SK-N-SH treated with all-trans-retinoic acid at 6 μM for 48 hours (cell line): ENCODE measurements around the gene ANO6.

Experiments used
- ATAC-seq: fragments of 200-7000 bp; cut with Tn5 transposase; 3 replicates; pipeline ENCODE4 v1.9.1; 2020; ENCODE audit warnings: mild to moderate bottlenecking, moderate library complexity
- ARNTL ChIP-seq: fragments of 450-650 bp; formaldehyde crosslinking; IDR thresholded peaks from 2 replicates; pipeline ENCODE4 v1.5.0; 2020; ENCODE audit warnings: low read depth, mild to moderate bottlenecking, moderate library complexity, borderline replicate concordance
- BACH2 ChIP-seq: fragments of 250-450 bp; sonication (Bioruptor Pico); IDR thresholded peaks from 2 replicates; pipeline ENCODE4 v1.9.0; 2021; ENCODE audit warnings: mild to moderate bottlenecking, borderline replicate concordance
- CREB5 ChIP-seq: fragments of 250-450 bp; sonication (Bioruptor Pico); IDR thresholded peaks from 2 replicates; pipeline ENCODE4 v1.5.1; 2020; ENCODE audit warnings: low read depth, mild to moderate bottlenecking, moderate library complexity
- CSDC2 ChIP-seq: fragments of 250-450 bp; sonication (Bioruptor Pico); IDR thresholded peaks from 2 replicates; pipeline ENCODE4 v1.5.0; 2020; ENCODE audit warnings: mild to moderate bottlenecking, moderate library complexity
- ESRRG ChIP-seq: fragments of 250-450 bp; sonication (Bioruptor Pico); IDR thresholded peaks from 2 replicates; pipeline ENCODE4 v1.6.1; 2021; ENCODE audit warnings: mild to moderate bottlenecking
- GLIS3 ChIP-seq: fragments of 250-450 bp; sonication (Bioruptor Pico); IDR thresholded peaks from 2 replicates; pipeline ENCODE4 v1.5.0; 2020; ENCODE audit warnings: mild to moderate bottlenecking, moderate library complexity
- ISL1 ChIP-seq: fragments of 250-450 bp; sonication (Bioruptor Pico); IDR thresholded peaks from 2 replicates; pipeline ENCODE4 v2.1.2; 2022; ENCODE audit warnings: mild to moderate bottlenecking, moderate library complexity
- PATZ1 ChIP-seq: fragments of 250-450 bp; sonication (Bioruptor Pico); IDR thresholded peaks from 2 replicates; pipeline ENCODE4 v1.8.0; 2020; ENCODE audit warnings: mild to moderate bottlenecking, moderate library complexity, borderline replicate concordance
- POU6F1 ChIP-seq: fragments of 250-450 bp; sonication (Bioruptor Pico); IDR thresholded peaks from 2 replicates; pipeline ENCODE4 v1.8.0; 2021; ENCODE audit warnings: low read depth, mild to moderate bottlenecking, moderate library complexity, borderline replicate concordance
- PPARA ChIP-seq: fragments of 250-450 bp; sonication (Bioruptor Pico); IDR thresholded peaks from 2 replicates; pipeline ENCODE4 v1.5.0; 2020; ENCODE audit warnings: mild to moderate bottlenecking, borderline replicate concordance
- RARB ChIP-seq: fragments of 250-450 bp; sonication (Bioruptor Pico); IDR thresholded peaks from 2 replicates; pipeline ENCODE4 v1.8.0; 2021; ENCODE audit warnings: mild to moderate bottlenecking, moderate library complexity
- SNAI2 ChIP-seq: fragments of 250-450 bp; sonication (Bioruptor Pico); IDR thresholded peaks from 2 replicates; pipeline ENCODE4 v1.5.0; 2020; ENCODE audit warnings: mild to moderate bottlenecking, moderate library complexity
- TCF4 ChIP-seq: fragments of 250-450 bp; sonication (Bioruptor Pico); IDR thresholded peaks from 2 replicates; pipeline ENCODE4 v1.8.0; 2021; ENCODE audit warnings: mild to moderate bottlenecking, moderate library complexity, borderline replicate concordance
- ZC3H10 ChIP-seq: fragments of 250-450 bp; sonication (Bioruptor Pico); IDR thresholded peaks from 2 replicates; pipeline ENCODE4 v1.5.1; 2021; ENCODE audit warnings: mild to moderate bottlenecking, moderate library complexity
- ZFP3 ChIP-seq: fragments of 250-450 bp; sonication (Bioruptor Pico); IDR thresholded peaks from 2 replicates; pipeline ENCODE4 v1.5.0; 2020; ENCODE audit warnings: mild to moderate bottlenecking, moderate library complexity
- ZFP30 ChIP-seq: fragments of 450-650 bp; formaldehyde crosslinking; IDR thresholded peaks from 2 replicates; pipeline ENCODE4 v1.5.0; 2022; ENCODE audit warnings: mild to moderate bottlenecking, moderate library complexity
- ZNF565 ChIP-seq: fragments of 450-650 bp; formaldehyde crosslinking; conservative IDR thresholded peaks from 2 replicates; pipeline ENCODE4 v1.5.0; 2020; ENCODE audit warnings: low read depth, mild to moderate bottlenecking, moderate library complexity
- TF ChIP-seq, protein P1 (sequence below): fragments of 250-450 bp; sonication (Bioruptor Pico); IDR thresholded peaks from 2 replicates; pipeline ENCODE4 v1.5.0; 2020; ENCODE audit warnings: mild to moderate bottlenecking, moderate library complexity

The ANO6 gene

GRCh38 chr12:45192707-45193106, 23.2 kb upstream of the ANO6 start:
- no peak for ATAC-seq
- no peak for TF ChIP-seq CSDC2 (CRISPR knock-in tag)
- TF ChIP-seq RARB (CRISPR knock-in tag): no peak
- TF ChIP-seq BACH2 (CRISPR knock-in tag): no peak
- no peak for TF ChIP-seq PATZ1 (CRISPR knock-in tag)
- no peak for TF ChIP-seq SNAI2 (CRISPR knock-in tag)
- no peak for TF ChIP-seq POU6F1 (CRISPR knock-in tag)
- TF ChIP-seq, protein P1, sequence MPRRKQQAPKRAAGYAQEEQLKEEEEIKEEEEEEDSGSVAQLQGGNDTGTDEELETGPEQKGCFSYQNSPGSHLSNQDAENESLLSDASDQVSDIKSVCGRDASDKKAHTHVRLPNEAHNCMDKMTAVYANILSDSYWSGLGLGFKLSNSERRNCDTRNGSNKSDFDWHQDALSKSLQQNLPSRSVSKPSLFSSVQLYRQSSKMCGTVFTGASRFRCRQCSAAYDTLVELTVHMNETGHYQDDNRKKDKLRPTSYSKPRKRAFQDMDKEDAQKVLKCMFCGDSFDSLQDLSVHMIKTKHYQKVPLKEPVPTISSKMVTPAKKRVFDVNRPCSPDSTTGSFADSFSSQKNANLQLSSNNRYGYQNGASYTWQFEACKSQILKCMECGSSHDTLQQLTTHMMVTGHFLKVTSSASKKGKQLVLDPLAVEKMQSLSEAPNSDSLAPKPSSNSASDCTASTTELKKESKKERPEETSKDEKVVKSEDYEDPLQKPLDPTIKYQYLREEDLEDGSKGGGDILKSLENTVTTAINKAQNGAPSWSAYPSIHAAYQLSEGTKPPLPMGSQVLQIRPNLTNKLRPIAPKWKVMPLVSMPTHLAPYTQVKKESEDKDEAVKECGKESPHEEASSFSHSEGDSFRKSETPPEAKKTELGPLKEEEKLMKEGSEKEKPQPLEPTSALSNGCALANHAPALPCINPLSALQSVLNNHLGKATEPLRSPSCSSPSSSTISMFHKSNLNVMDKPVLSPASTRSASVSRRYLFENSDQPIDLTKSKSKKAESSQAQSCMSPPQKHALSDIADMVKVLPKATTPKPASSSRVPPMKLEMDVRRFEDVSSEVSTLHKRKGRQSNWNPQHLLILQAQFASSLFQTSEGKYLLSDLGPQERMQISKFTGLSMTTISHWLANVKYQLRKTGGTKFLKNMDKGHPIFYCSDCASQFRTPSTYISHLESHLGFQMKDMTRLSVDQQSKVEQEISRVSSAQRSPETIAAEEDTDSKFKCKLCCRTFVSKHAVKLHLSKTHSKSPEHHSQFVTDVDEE (CRISPR knock-in tag): no peak
- no peak for TF ChIP-seq PPARA (CRISPR knock-in tag)
- no peak for TF ChIP-seq ZFP3 (CRISPR knock-in tag)
- TF ChIP-seq ZFP30 (CRISPR knock-in tag): no peak
- no peak for TF ChIP-seq ESRRG (CRISPR knock-in tag)
- no peak for TF ChIP-seq GLIS3 (CRISPR knock-in tag)
- no peak for TF ChIP-seq CREB5 (CRISPR knock-in tag)
- TF ChIP-seq ZC3H10 (CRISPR knock-in tag): no peak
- no peak for TF ChIP-seq ISL1 (CRISPR knock-in tag)

- no peak for TF ChIP-seq ESRRG (CRISPR knock-in tag)
- no peak for ATAC-seq
These were observed 15.3 kb upstream of the ANO6 start for GRCh38 chr12:45200491-45201043.

GRCh38 chr12:45203767-45204166, 12.1 kb upstream of the ANO6 start:
- no peak for ATAC-seq
- no peak for TF ChIP-seq POU6F1 (CRISPR knock-in tag)

GRCh38 chr12:45204757-45205156, 11.1 kb upstream of the ANO6 start:
- TF ChIP-seq, protein P1 (CRISPR knock-in tag): no peak
- TF ChIP-seq ZNF565 (CRISPR knock-in tag): no peak
- TF ChIP-seq ARNTL (CRISPR knock-in tag): no peak
- no peak for TF ChIP-seq CSDC2 (CRISPR knock-in tag)
- TF ChIP-seq ISL1 (CRISPR knock-in tag): no peak
- no peak for TF ChIP-seq CREB5 (CRISPR knock-in tag)
- TF ChIP-seq ZFP30 (CRISPR knock-in tag): no peak
- no peak for TF ChIP-seq TCF4 (CRISPR knock-in tag)
- no peak for ATAC-seq
